ENCODE data around the gene TMEM125. TPM values are rescaled to one million over a fixed set of nuclear protein-coding genes. Genes with fewer than 3 reads are reported as not detected.

Gene TMEM125
- total RNA-seq, 2 donors from 2014 or later, result 0.63 TPM; not detected in 1

DNA sequence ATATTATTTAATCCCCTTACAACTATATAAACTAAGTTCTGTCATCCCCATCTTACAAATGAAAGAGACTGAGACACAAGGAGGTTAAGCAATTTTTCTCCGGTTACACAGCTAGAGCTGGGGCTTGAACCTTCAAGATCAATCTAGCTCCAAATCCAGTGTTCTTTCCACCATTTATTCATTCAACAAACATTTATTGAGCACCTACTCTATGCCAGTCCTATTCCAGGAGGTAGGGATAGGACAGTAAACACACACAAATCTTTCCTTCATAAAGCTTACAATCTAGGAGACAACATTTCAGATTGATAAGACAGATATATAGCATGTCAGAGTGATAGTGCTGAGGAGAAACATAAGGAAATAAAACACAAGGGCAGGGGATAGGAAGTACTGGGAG lies 2.9 kb upstream of the TMEM125 start:
- Histone ChIP-seq H3K9me3 (no peaks in the 10 kb centered on the region), H3K4me3 (no peak overlapping the region), H3K36me3 (no peaks in the 10 kb centered on the region), H3K4me1 (ENCODE audit: control insufficient read depth in 1 of 2, low read depth in 2 of 2) (no peaks in the 10 kb centered on the region), H3K27me3 (replicated peaks; ENCODE audit: insufficient read depth) (no peaks in the 10 kb centered on the region), H3K27ac (no peak overlapping the region)
- ATAC-seq (ENCODE audit: insufficient number of reproducible peaks, low FRiP score, low read depth) (no peak), DNase-seq (ENCODE audit: low spot score) (no peak)
- TF ChIP-seq, protein P1, sequence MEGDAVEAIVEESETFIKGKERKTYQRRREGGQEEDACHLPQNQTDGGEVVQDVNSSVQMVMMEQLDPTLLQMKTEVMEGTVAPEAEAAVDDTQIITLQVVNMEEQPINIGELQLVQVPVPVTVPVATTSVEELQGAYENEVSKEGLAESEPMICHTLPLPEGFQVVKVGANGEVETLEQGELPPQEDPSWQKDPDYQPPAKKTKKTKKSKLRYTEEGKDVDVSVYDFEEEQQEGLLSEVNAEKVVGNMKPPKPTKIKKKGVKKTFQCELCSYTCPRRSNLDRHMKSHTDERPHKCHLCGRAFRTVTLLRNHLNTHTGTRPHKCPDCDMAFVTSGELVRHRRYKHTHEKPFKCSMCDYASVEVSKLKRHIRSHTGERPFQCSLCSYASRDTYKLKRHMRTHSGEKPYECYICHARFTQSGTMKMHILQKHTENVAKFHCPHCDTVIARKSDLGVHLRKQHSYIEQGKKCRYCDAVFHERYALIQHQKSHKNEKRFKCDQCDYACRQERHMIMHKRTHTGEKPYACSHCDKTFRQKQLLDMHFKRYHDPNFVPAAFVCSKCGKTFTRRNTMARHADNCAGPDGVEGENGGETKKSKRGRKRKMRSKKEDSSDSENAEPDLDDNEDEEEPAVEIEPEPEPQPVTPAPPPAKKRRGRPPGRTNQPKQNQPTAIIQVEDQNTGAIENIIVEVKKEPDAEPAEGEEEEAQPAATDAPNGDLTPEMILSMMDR (IDR thresholded peaks at IDR 0.05), result no peak

DNA sequence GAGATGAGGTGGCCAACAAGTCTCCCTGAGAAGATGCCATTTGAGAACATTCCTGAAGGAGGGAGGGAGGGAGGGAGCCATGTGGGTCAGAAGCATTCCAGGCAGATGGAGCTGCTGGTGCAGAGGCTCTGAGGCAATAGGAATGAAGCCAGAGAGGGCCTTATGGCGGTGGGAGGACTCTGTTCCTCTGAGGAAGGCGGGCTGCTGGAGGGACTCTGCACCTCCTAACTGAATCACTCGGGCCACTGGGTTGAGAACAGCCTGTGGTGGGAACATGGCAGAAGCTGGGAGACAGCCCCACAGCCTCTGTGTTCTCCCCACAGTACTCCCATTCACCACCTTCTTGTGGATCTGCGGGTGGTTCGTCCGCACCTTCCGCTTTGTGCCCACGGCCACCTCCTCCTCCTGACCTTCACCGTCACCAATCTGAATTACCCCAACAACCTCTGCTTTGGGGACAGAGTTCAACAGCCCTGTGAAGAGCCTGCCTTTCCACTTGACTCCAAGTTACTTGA lies 2.4 kb upstream of the TMEM125 start:
- Histone ChIP-seq H3K27ac (no peak overlapping the region), H3K9me3 (no peaks in the 10 kb centered on the region), H3K36me3 (no peaks in the 10 kb centered on the region), H3K4me3 (no peak overlapping the region), H3K4me1 (ENCODE audit: control insufficient read depth in 1 of 2, low read depth in 2 of 2) (no peaks in the 10 kb centered on the region), H3K27me3 (replicated peaks; ENCODE audit: insufficient read depth) (no peaks in the 10 kb centered on the region)
- no peak for ATAC-seq (ENCODE audit: insufficient number of reproducible peaks, low FRiP score, low read depth)
- TF ChIP-seq, protein P1 (IDR thresholded peaks at IDR 0.05), result no peak
- no peak for DNase-seq (ENCODE audit: low spot score)

DNA sequence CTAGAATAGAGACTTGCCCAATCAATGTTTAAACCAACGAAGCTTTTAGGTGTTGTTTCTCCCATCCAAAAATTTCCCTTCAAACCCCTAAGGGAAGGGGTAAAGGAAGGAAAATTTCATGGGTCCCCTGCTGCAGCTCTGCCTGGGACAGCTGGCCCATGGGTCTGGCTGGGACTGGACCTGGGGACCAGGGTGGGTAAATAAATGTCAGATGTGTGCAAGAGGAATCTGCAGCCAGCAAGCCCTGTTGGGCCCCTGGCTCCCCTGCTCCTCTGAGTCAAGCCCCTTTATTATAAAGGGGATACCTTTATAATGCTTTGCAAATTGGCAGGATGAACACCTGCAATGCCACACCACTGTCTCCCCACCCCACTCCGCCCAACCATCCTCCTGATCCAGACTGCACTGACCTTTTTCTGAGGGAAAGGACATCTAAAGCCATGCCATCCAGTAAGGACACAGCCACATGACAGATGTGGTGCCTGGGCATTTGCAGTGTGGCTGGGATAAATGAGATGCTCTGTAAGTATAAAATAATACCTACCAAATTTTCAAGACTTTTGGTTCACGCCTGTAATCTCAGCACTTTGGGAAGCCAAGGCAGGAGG lies 1.9 kb upstream of the TMEM125 start:
- no peaks in the 10 kb centered on the region for H3K9me3 ChIP-seq
- H3K27ac ChIP-seq, result no peak overlapping the region
- DNase-seq (ENCODE audit: low spot score), result no peak
- no peaks in the 10 kb centered on the region for H3K27me3 ChIP-seq (replicated peaks; ENCODE audit: insufficient read depth)
- no peaks in the 10 kb centered on the region for H3K4me1 ChIP-seq (ENCODE audit: control insufficient read depth in 1 of 2, low read depth in 2 of 2)
- TF ChIP-seq, protein P1 (IDR thresholded peaks at IDR 0.05), result no peak
- no peak for ATAC-seq (ENCODE audit: insufficient number of reproducible peaks, low FRiP score, low read depth)
- H3K4me3 ChIP-seq, result no peak overlapping the region
- H3K36me3 ChIP-seq, result no peaks in the 10 kb centered on the region

DNA sequence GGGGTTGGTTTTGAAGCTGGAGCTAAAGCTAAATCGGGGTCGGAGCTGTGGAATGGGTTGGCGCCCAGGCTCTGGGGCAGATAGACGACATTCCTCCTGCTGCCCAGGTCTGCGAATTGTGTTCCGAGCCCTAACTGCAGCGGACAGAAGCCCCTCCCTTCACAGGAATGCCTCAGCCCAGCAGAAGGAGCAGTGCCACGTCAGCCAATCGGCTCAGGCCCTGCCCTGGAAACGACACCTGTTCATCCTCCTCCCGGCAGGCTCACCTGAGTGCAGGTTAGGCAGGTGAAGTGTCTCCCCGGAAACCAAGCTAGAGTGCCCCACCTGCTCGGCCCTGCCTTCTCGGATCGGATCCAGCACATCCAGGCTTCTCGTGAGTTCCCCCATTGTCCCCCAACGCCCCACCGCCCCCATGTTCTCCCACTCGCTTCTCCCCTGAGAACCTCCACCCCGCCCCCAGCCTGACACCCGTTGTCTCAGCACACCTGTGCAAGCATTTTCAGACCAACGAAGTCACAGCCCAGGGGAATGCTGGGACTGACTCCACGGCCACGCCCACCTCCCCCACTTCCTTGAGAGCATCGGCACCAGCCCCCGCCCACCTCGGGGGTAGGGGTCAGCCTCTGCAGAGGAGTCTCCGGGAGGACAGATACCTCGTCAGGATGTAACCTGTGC lies 775 bp downstream of the TMEM125 start:
- TF ChIP-seq, protein P1 (IDR thresholded peaks at IDR 0.05), result no peak
- H3K27ac ChIP-seq, result no peak overlapping the region
- H3K4me1 ChIP-seq (ENCODE audit: control insufficient read depth in 1 of 2, low read depth in 2 of 2), result no peaks in the 10 kb centered on the region
- H3K36me3 ChIP-seq, result no peaks in the 10 kb centered on the region
- DNase-seq (ENCODE audit: low spot score) (no peak), ATAC-seq (ENCODE audit: insufficient number of reproducible peaks, low FRiP score, low read depth) (no peak)
- H3K9me3 ChIP-seq, result no peaks in the 10 kb centered on the region
- no peaks in the 10 kb centered on the region for H3K27me3 ChIP-seq (replicated peaks; ENCODE audit: insufficient read depth)
- no peak overlapping the region for H3K4me3 ChIP-seq

DNA sequence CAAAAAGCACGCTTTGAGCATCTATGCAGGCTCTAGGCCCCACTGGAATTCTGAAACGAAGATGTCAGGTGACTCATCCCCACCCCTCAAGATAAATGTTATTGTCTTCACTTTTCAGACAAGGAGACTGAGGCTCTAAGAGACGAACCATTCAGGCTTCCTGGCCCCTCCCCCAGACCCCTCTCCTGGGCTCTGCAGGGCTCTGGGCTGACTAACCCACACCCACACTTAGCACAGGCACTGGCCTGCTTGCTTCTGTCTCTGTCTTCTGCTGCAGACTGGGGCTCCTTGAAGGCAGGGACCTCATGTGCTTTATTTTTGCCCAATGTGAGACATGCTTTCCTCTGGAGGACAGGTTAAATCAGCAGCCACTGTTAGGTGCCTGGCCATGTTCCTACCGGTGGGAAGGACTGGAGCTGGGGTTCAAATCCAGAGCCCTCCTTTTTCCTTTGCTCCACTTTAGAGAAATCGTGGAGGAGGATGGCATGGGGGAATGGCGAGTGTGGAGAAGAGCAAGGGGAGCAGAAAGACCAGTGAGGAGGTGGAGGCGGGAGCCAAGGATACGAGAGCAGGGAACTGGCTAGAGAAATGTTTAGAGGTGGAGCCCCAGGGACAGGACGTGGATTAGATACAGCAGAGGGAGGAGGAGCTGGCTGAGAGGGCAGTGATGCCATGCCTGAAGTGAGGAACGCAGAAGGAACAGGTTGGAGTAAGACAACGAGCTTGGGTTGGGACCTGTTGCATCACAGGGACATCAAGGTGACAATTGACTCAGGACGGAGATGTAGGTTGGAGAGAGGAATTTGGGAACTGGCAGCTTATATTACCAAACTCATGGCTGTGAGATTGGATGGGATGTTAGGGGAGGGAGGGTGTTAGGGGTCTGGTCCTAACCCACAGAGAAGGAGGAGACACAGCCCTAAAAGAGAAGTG lies 1.7 kb downstream of the TMEM125 start:
- DNase-seq (ENCODE audit: low spot score), result no peak

More for the DNA sequence above, 1.7 kb downstream of the TMEM125 start:
- H3K9me3 ChIP-seq, result no peaks in the 10 kb centered on the region
- no peaks in the 10 kb centered on the region for H3K4me1 ChIP-seq (ENCODE audit: control insufficient read depth in 1 of 2, low read depth in 2 of 2)
- no peak overlapping the region for H3K4me3 ChIP-seq
- TF ChIP-seq, protein P1 (IDR thresholded peaks at IDR 0.05), result no peak
- H3K36me3 ChIP-seq, result no peaks in the 10 kb centered on the region
- no peak overlapping the region for H3K27ac ChIP-seq
- no peaks in the 10 kb centered on the region for H3K27me3 ChIP-seq (replicated peaks; ENCODE audit: insufficient read depth)
- no peak for ATAC-seq (ENCODE audit: insufficient number of reproducible peaks, low FRiP score, low read depth)

Measured in thoracic aorta (tissue), 2 donors.